Stimulated activated naive CD8-positive, alpha-beta T cell treated with anti-CD3 and anti-CD28 coated beads, Interleukin-15, Interleukin-2, amounts not matched to agents 100 U/mL and 50 U/mL, for 24 hours (primary cell): ENCODE measurements around the gene SLC13A4.
A peak's percentile ranks its signal among the peaks of the same experiment; 100 is the strongest.
"Not testable (repeated sequence)": the region's sequence is repeated elsewhere in the genome, so short reads cannot be mapped to it uniquely, and the experiment has no call there.

Experiments
- ATAC-seq: fragments of 150-1000 bp; cut with Tn5 transposase; one replicate; pipeline ENCODE4 v1.10.0; 2021
- DNase-seq: peaks from one replicate; pipeline ENCODE4 v3.0.0; 2021

The SLC13A4 gene

GRCh38 chr7:135692606-135693005, 35.4 kb downstream of the SLC13A4 start:
- not testable (repeated sequence) for ATAC-seq, DNase-seq

- DNase-seq (no peak), ATAC-seq (no peak)
Measured at GRCh38 chr7:135692055-135692454, 35.9 kb downstream of the SLC13A4 start.

DNA sequence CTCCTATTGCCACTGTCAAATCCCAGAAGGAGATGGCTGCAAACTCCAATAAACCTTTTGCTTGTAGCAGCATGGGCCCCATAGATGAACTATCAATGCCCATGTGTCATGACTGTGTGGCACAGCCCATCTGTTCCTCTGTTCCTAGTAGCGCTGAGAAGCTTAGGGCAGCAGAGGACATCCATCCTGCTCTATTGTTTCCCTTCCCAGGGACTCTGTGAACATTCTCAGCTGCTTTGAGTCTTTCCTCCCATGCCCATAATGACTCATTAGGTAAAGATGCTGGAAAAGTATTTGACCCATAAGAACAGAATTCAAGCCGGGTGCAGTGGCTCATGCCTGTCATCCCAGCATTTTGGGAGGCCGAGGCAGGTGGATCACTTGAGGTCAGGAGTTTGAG, 37.4 kb downstream of the SLC13A4 start:
- DNase-seq (no peak), ATAC-seq (no peak)

- DNase-seq: no peak
- no peak for ATAC-seq
Measured at GRCh38 chr7:135687466-135687865, 40.5 kb downstream of the SLC13A4 start.

- ATAC-seq: no peak
Measured at GRCh38 chr7:135685306-135686084, 42.5 kb downstream of the SLC13A4 start.

DNA sequence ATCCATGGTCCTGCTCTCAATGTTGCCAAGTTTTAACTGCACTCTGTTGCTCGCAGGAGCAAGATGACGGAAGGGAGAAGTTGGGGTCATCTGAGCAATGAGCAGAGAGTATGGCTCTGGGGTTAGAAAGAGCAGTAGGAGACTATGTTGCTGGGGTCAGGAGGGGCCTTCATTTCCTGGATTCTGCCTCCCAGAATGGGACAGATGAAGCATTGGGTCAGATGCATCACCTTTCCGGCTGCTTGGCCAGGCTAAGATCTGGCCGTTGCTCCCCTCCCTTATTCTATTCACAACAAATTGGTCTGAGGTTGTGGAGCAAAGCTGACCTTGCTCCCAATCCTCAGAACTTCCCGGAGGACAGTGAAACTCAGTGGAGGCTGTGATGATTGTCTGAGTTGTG, 43.3 kb downstream of the SLC13A4 start:
- DNase-seq (no peak), ATAC-seq (no peak)

More at GRCh38 chr7:135685306-135686084, 42.5 kb downstream of the SLC13A4 start:
- DNase-seq: no peak

DNA sequence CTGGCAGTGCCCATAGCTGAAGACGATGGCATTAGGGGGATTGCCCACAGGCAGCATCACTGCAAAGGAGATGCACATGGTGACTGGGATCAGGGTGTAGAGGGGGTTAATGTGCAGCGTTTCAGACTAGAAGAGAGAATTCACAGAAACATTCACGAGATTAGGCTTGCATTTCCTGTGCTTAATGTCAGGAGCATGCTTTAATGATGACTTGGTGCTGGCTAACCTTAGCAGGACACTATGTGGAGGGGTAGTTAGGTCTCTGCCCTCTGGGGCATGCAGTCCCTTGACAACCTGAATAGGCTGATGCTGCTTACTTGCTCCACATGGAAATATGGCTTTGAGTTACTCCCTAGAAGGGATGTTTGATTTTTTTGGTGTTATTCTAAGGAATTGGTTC, 43.9 kb downstream of the SLC13A4 start:
- no peak for ATAC-seq
- DNase-seq: no peak

DNA sequence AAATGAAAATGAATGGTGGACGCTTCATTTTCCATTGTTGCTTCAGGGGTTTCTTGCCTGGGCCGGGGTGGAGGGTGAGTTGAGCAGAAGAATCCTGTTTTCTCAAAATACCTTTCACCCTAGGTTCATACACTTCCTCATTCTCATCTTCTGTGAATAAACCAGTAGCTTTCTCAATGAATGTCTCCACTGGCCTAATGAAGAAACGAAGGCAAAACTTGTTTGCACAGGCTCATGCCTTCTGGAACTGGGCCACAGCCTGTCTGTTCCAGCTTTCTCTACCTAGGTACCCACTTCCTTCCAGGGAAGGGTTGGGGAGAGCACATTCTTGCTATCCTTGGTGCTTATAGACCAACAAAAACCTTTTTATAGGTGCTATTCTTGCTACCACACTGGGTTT, 44.4 kb downstream of the SLC13A4 start:
- ATAC-seq: no peak
- DNase-seq: no peak

DNA sequence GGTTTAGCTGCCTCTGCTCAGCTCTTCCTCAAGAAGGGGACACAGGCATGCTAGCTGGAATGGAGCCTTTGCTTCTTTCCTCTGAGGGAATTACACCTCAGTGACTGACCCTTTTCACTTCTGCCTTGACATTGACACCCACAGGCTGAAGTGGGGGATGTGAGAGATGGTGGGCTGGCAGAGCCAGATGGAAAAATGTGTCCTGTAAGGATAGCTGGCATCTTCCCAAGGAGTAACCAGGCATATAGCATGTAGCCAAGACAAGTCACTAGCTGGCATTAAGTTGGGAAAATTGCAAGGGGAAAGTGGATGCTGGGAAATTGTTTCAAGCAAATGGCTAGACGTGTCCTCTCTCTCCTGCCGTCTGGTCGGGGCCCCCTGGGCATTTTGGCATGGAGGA, 45.8 kb downstream of the SLC13A4 start:
- DNase-seq (no peak), ATAC-seq (no peak)

GRCh38 chr7:135681762-135682161, 46.2 kb downstream of the SLC13A4 start:
- ATAC-seq: no peak
- DNase-seq: no peak

- no peak for ATAC-seq
- no peak for DNase-seq
Measured at GRCh38 chr7:135678612-135679575, 49.1 kb downstream of the SLC13A4 start.

DNA sequence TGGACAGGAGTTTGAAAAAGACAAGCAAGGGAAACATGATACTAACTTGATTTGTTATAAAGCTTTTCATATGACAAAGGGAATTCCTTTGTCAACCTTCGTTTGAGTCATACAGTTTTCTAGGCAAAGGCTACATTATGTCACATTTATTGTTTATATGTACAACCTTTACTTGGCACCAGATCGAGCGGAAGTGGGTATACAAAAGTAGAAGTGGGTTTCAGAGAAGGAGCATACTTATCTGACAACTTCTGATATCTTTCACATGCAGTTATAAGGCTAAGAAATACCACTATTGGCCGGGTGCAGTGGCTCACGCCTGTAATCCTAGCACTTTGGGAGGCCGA, 54.7 kb downstream of the SLC13A4 start:
- ATAC-seq: no peak
- DNase-seq: no peak

DNA sequence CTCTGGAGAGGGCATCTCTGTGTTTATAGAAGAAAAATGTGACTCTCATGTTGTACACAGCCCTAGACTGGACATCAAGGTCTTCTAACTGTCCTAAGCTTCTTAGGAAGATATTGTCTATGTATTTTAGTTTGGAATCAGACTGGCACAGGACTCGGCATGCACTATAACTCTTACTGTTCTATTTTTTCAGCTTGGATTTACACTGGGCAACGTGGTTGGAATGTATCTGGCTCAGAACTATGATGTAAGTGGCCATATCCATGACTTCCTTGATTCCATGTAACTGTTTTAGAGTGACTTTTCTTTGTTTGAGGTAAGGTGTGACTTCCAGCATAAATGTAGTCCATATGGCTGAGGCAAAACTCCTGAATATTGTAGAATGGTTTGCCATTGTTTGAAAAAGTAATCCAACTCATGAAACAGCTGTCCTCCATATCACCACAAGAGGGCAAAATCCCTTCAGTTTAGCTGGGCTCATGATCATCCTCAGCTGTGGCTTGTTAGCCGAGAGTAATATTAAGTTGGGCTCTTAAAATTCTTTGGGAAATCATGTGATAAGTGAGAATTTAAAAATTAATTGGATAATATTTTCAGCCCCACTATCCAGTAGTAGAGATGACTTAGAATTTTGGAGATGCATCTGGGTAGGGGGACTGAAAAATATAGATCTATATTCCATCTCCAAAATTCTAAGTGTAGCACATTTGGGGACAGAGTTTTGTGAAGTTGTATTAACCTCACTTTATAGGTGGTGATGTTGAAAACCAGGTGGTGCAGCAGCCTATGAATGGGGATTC, 55.2 kb downstream of the SLC13A4 start:
- ATAC-seq (no peak), DNase-seq (no peak)

GRCh38 chr7:135670179-135670578, 57.8 kb downstream of the SLC13A4 start:
- no peak for DNase-seq
- ATAC-seq: no peak

DNA sequence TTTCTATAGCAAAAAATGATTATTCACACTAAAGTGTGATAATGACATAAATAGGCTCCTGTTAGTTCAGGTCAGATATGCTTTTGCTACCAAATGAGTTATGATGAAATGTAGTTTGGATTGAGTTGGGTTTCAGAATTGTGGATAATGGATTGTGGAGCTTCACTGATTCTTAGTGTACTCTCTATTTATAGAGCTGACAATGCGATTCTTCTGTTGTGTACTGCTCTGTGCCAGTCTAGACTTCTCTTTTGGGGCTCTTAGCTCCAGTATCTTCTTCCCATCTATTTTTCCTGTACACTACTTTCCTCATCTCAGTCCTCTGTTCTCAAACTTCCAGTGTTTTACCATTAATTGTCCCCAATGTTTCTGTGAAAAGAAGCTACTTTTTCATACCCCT, 58.2 kb downstream of the SLC13A4 start:
- DNase-seq: no peak
- no peak for ATAC-seq

DNA sequence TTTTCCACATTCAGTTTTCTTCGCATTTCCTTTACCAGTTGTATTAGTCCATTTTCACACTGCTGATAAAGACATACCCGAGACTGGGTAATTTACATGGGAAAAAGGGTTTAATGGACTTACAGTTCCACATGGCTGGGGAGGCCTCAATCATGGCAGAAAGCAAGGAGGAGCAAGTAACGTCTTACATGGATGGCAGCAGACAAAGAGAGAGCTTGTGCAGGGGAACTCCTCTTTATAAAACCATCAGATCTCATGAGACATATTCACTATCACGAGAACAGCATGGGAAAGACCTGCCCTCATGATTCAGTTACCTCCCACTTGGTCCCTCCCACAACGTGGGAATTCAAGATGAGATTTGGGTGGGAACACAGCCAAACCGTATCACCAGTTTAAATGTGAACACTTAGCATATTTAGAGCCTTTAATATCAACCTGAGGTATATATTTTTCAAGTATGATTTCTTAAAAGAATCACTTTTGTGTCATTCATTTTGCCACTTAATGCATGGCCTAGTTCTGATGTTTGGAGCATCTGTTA, 59.1 kb downstream of the SLC13A4 start:
- ATAC-seq, DNase-seq: not testable (repeated sequence)

GRCh38 chr7:135667626-135668025, 60.4 kb downstream of the SLC13A4 start:
- not testable (repeated sequence) for ATAC-seq

DNA sequence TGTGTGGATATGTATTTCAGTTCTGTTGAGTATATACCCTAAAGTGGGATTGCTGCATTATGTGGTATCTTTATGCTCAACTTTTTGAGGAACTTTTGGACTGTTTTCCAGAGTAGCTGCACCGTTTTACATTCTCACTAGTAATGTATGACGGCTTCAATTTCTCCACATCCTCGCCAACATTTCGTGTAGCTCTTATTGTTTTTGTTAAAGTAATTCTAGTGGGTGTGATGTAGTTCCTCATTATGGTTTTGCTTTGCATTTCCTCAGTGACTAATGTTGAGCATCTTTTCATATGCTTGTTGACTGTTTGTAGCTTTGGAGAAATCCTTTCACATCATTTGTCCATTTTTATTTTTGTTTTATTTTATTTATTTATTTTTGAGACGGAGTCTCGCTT, 61.1 kb downstream of the SLC13A4 start:
- ATAC-seq (no peak), DNase-seq (no peak)

More at GRCh38 chr7:135667626-135668025, 60.4 kb downstream of the SLC13A4 start:
- not testable (repeated sequence) for DNase-seq

DNA sequence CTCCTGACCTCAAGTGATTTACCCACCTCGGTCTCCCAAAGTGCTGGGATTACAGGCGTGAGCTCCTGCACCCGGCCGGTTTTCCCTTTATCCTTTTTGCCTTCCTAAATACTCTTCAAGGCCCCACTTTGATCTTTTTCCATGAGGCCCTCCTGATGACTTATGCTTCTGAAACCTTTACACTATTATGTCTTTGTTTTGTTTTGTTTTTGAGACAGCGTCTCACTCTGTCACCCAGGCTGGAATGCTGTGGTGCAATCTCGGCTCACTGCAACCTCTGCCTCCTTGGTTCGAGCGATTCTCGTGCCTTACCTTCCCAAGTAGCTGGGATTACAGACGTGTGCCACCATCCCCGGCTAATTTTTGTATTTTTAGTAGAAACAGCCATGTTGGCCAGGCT, 61.8 kb downstream of the SLC13A4 start:
- DNase-seq: no peak
- no peak for ATAC-seq

GRCh38 chr7:135665042-135665441, 62.9 kb downstream of the SLC13A4 start:
- ATAC-seq (no peak), DNase-seq (no peak)

GRCh38 chr7:135664046-135664589, 63.9 kb downstream of the SLC13A4 start:
- no peak for DNase-seq
- peak; percentile 24 for ATAC-seq
